ENCODE measurements around the gene ASIC1. TPM values are rescaled to one million over a fixed set of nuclear protein-coding genes. Genes with fewer than 3 reads are reported as not detected.

The ASIC1 gene
- total RNA-seq, 1 experiment from 2014 or later = 6.0 TPM

DNA sequence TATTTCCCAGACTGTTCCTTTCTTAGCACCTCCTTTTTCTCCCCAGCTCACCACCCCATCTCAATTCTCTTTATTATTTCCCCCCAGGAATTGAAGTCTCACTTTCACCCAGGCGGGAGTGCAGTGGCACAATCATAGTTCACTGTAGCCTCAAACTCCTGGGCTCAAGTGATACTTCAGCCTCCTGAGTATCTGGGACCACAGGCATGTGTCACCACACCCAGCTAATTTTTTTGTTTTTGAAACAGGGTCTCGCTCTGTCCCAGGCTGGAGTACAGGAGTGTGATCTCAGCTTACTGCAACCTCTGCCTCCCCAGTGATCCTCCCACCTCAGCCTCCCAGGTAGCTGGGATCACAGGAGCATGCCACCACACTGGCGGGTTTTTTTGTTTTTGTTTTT, 43.1 kb upstream of the ASIC1 start:
- TF ChIP-seq, protein P1, sequence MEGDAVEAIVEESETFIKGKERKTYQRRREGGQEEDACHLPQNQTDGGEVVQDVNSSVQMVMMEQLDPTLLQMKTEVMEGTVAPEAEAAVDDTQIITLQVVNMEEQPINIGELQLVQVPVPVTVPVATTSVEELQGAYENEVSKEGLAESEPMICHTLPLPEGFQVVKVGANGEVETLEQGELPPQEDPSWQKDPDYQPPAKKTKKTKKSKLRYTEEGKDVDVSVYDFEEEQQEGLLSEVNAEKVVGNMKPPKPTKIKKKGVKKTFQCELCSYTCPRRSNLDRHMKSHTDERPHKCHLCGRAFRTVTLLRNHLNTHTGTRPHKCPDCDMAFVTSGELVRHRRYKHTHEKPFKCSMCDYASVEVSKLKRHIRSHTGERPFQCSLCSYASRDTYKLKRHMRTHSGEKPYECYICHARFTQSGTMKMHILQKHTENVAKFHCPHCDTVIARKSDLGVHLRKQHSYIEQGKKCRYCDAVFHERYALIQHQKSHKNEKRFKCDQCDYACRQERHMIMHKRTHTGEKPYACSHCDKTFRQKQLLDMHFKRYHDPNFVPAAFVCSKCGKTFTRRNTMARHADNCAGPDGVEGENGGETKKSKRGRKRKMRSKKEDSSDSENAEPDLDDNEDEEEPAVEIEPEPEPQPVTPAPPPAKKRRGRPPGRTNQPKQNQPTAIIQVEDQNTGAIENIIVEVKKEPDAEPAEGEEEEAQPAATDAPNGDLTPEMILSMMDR (conservative IDR thresholded peaks at IDR 0.05; ENCODE audit: low read depth, low read length) = no peak
- TF ChIP-seq EZH2phosphoT487 (IDR thresholded peaks at IDR 0.05; ENCODE audit: borderline replicate concordance, low read length) (no peak), EZH2 (IDR thresholded peaks at IDR 0.05; ENCODE audit: low read length, unreplicated experiment) (no peak)
- ChIA-PET POLR2A (ENCODE audit: unreplicated experiment) (no interaction called here), CTCF (no interaction called here)
- Histone ChIP-seq H3K27ac (ENCODE audit: low read length) (no peak overlapping the region), H3K4me1 (ENCODE audit: insufficient read depth, low read length) (no peaks in the 10 kb centered on the region), H3K4me2 (ENCODE audit: low read length) (no peak overlapping the region), H3K9me2 (replicated peaks; ENCODE audit: low read length) (no peaks in the 10 kb centered on the region), H2AFZ (ENCODE audit: low read length) (no peak overlapping the region), H3K79me2 (ENCODE audit: low read length) (peaks cover 83% of the 10 kb centered on the region), H3K27me3 (ENCODE audit: low read length) (no peaks in the 10 kb centered on the region), H3K36me3 (ENCODE audit: low read depth, low read length) (peaks cover 32% of the 10 kb centered on the region; the same call in 1 of the 2 replicates), H3K9me3 (ENCODE audit: low read length) (no peaks in the 10 kb centered on the region), H3K9ac (ENCODE audit: low read length) (no peak overlapping the region), H3K4me3 (ENCODE audit: low read length) (no peak overlapping the region), H3F3A (ENCODE audit: low read length, unreplicated experiment) (no peaks in the 10 kb centered on the region), H4K20me1 (ENCODE audit: low read length) (peaks cover 9% of the 10 kb centered on the region; the same call in 1 of the 2 replicates)
- intact Hi-C loops (cut with micrococcal nuclease) = no loop called here
- ATAC-seq (no peak), DNase-seq (no peak)
- no TSS peak for BruUV-seq (replicated peaks)

DNA sequence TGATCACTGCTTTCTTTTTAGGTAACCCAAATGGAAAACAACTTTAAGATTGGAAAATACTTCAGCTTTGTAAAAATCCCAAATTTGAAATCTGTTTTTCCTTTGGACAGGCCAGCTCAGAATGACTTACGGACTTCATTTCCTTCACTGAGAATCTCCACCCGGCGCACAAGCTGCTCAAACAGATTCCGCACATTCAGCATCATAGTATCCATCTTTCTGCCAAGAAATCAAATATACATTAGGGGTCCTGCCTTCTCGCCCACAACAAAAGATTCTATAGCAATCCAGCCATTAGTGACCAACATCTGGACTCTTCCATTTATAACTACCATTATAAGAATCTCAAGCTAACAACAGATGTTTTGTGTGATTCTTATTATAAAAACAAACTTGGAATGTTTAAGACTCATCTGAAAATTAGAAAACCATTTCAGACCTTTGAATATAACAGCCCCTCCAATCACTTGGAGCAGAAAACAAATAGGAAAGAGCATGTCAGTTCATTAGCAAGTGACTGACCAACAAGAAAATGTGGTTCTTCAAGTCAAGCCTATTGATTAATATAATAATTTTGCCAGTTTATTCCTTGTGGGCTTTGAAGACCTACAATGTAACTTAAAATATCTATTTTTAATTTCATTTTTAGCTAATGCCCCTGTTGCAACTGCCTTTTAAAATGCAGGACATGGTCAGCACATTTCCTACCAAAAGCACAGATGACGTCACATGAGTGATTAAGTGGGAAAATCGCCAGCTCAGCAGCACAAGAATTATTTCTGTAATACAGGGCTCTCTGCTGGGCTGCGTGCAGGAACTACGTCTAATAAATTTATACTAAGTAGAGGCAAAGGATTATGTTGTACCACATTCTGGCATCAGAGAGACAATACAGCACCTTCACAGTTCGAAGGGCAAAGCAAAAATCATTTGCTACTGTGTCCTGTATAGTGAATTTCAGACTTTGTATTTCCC, 40.6 kb upstream of the ASIC1 start:
- CTCF ChIA-PET = no interaction called here
- no peak overlapping the region for H3K4me3 ChIP-seq (ENCODE audit: low read length)
- H3K79me2 ChIP-seq (ENCODE audit: low read length) = peaks cover 87% of the 10 kb centered on the region
- no peak for TF ChIP-seq EZH2 (IDR thresholded peaks at IDR 0.05; ENCODE audit: low read length, unreplicated experiment)
- no peak for TF ChIP-seq EZH2phosphoT487 (IDR thresholded peaks at IDR 0.05; ENCODE audit: borderline replicate concordance, low read length)
- TF ChIP-seq, protein P1 (conservative IDR thresholded peaks at IDR 0.05; ENCODE audit: low read depth, low read length) = no peak
- no peaks in the 10 kb centered on the region for H3F3A ChIP-seq (ENCODE audit: low read length, unreplicated experiment)
- no peaks in the 10 kb centered on the region for H3K9me3 ChIP-seq (ENCODE audit: low read length)
- H3K9me2 ChIP-seq (replicated peaks; ENCODE audit: low read length) = no peaks in the 10 kb centered on the region
- no peak overlapping the region for H3K4me2 ChIP-seq (ENCODE audit: low read length)
- H3K27me3 ChIP-seq (ENCODE audit: low read length) = no peaks in the 10 kb centered on the region
- H3K9ac ChIP-seq (ENCODE audit: low read length) = no peak overlapping the region
- H2AFZ ChIP-seq (ENCODE audit: low read length) = no peak overlapping the region
- no peak overlapping the region for H3K27ac ChIP-seq (ENCODE audit: low read length)
- POLR2A ChIA-PET (ENCODE audit: unreplicated experiment) = no interaction called here
- H4K20me1 ChIP-seq (ENCODE audit: low read length) = peaks cover 18% of the 10 kb centered on the region
- ATAC-seq (no peak), DNase-seq (no peak)
- intact Hi-C loops (cut with micrococcal nuclease) = no loop called here
- no TSS peak for BruUV-seq (replicated peaks)
- H3K4me1 ChIP-seq (ENCODE audit: insufficient read depth, low read length) = no peaks in the 10 kb centered on the region; the same call in none of the 2 replicates
- peaks cover 26% of the 10 kb centered on the region; the same call in 1 of the 2 replicates for H3K36me3 ChIP-seq (ENCODE audit: low read depth, low read length)

DNA sequence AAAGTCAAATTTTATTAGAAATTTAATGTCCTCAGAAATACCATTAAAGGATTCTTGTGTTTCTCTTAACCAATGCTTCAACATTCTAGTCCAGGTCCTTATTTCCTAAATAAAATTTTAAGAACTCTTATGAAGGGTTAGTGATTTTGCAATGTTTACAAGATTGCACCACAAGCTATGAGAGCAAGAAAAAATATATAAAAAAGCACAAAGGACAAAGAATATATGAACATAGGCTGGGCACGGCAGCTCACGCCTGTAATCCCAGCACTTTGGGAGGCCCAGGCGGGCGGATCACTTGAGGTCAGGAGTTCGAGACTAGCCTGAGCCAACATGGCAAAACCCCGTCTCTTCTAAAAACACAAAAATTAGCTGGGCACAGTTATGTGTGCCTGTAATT, 39.8 kb upstream of the ASIC1 start:
- Histone ChIP-seq H3K4me1 (ENCODE audit: insufficient read depth, low read length) (peaks cover 8% of the 10 kb centered on the region), H3K9me2 (replicated peaks; ENCODE audit: low read length) (no peaks in the 10 kb centered on the region), H3K27me3 (ENCODE audit: low read length) (no peaks in the 10 kb centered on the region), H3K9ac (ENCODE audit: low read length) (no peak overlapping the region), H3K27ac (ENCODE audit: low read length) (no peak overlapping the region), H3K4me2 (ENCODE audit: low read length) (no peak overlapping the region), H3K4me3 (ENCODE audit: low read length) (no peak overlapping the region), H3K36me3 (ENCODE audit: low read depth, low read length) (peaks cover 29% of the 10 kb centered on the region), H3K9me3 (ENCODE audit: low read length) (no peaks in the 10 kb centered on the region), H2AFZ (ENCODE audit: low read length) (no peak overlapping the region), H3F3A (ENCODE audit: low read length, unreplicated experiment) (no peaks in the 10 kb centered on the region), H4K20me1 (ENCODE audit: low read length) (peaks cover 23% of the 10 kb centered on the region), H3K79me2 (ENCODE audit: low read length) (peaks cover 95% of the 10 kb centered on the region)
- no TSS peak for BruUV-seq (replicated peaks)
- TF ChIP-seq EZH2phosphoT487 (IDR thresholded peaks at IDR 0.05; ENCODE audit: borderline replicate concordance, low read length) (no peak), EZH2 (IDR thresholded peaks at IDR 0.05; ENCODE audit: low read length, unreplicated experiment) (no peak)
- TF ChIP-seq, protein P1 (conservative IDR thresholded peaks at IDR 0.05; ENCODE audit: low read depth, low read length) = no peak
- CTCF ChIA-PET = no interaction called here
- intact Hi-C loops (cut with micrococcal nuclease) = no loop called here
- DNase-seq = no peak
- POLR2A ChIA-PET (ENCODE audit: unreplicated experiment) = interaction anchor here (0.7 kb wide), 1 partner anchor 137 kb away, joined by 5 read pairs; no protein-coding TSS in a partner anchor
- no peak for ATAC-seq

Measured in PC-3 (cell line).